ENCODE data around the gene N4BP2. TPM values are rescaled to one million over a fixed set of nuclear protein-coding genes. Genes with fewer than 3 reads are reported as not detected.

The N4BP2 gene
- total RNA-seq, 1 experiment from 2014 or later: 20.7 TPM

- DNase-seq: peak; percentile 63
- Histone ChIP-seq H3K4me2 (ENCODE audit: low read depth, low read length, poor library complexity, severe bottlenecking) (peak overlapping the region; percentile 98), H3K36me3 (ENCODE audit: insufficient read depth, low read length) (peaks cover 9% of the 10 kb centered on the region; the same call in 1 of the 2 replicates), H3K4me1 (ENCODE audit: low read length) (peaks cover 85% of the 10 kb centered on the region), H3K27ac (ENCODE audit: low read length) (peak overlapping the region; percentile 98), H3K79me2 (ENCODE audit: low read length) (peaks cover 98% of the 10 kb centered on the region), H3K9ac (ENCODE audit: low read length) (peak overlapping the region; percentile 51), H3K27me3 (ENCODE audit: low read length) (no peaks in the 10 kb centered on the region), H3K9me3 (ENCODE audit: low read length) (no peaks in the 10 kb centered on the region), H2AFZ (ENCODE audit: low read length) (no peak overlapping the region), H3K9me2 (replicated peaks; ENCODE audit: insufficient read depth, low read length) (no peaks in the 10 kb centered on the region), H4K20me1 (ENCODE audit: insufficient read depth, low read depth, low read length) (no peaks in the 10 kb centered on the region; the same call in 1 of the 2 replicates), H3K4me3 (ENCODE audit: low read length) (peak overlapping the region; percentile 87)
These were observed 145.8 kb downstream of the N4BP2 start for GRCh38 chr4:40202474-40202873.

- Histone ChIP-seq H3K9ac (ENCODE audit: low read length) (peak overlapping the region; percentile 54), H3K4me1 (ENCODE audit: low read length) (peaks cover 98% of the 10 kb centered on the region), H3K27ac (ENCODE audit: low read length) (peak overlapping the region; percentile 98), H3K4me2 (ENCODE audit: low read depth, low read length, poor library complexity, severe bottlenecking) (peak overlapping the region; percentile 98), H3K4me3 (ENCODE audit: low read length) (peak overlapping the region; percentile 31), H4K20me1 (ENCODE audit: insufficient read depth, low read depth, low read length) (no peaks in the 10 kb centered on the region; the same call in 1 of the 2 replicates), H3K9me3 (ENCODE audit: low read length) (no peaks in the 10 kb centered on the region), H2AFZ (ENCODE audit: low read length) (no peak overlapping the region), H3K79me2 (ENCODE audit: low read length) (peaks cover 98% of the 10 kb centered on the region), H3K9me2 (replicated peaks; ENCODE audit: insufficient read depth, low read length) (no peaks in the 10 kb centered on the region), H3K36me3 (ENCODE audit: insufficient read depth, low read length) (peaks cover 5% of the 10 kb centered on the region; the same call in 1 of the 2 replicates), H3K27me3 (ENCODE audit: low read length) (no peaks in the 10 kb centered on the region)
- peak; percentile 69 for DNase-seq
These were observed 148.0 kb downstream of the N4BP2 start for GRCh38 chr4:40204507-40205258.

GRCh38 chr4:40205259-40206198 lies 148.9 kb downstream of the N4BP2 start:
- Histone ChIP-seq H3K79me2 (ENCODE audit: low read length) (peaks cover 98% of the 10 kb centered on the region), H3K36me3 (ENCODE audit: insufficient read depth, low read length) (peaks cover 8% of the 10 kb centered on the region; the same call in 1 of the 2 replicates), H3K4me1 (ENCODE audit: low read length) (peaks cover 98% of the 10 kb centered on the region), H2AFZ (ENCODE audit: low read length) (no peak overlapping the region), H3K4me2 (ENCODE audit: low read depth, low read length, poor library complexity, severe bottlenecking) (peak overlapping the region; percentile 98), H3K9ac (ENCODE audit: low read length) (peak overlapping the region; percentile 54), H3K27me3 (ENCODE audit: low read length) (no peaks in the 10 kb centered on the region), H3K9me2 (replicated peaks; ENCODE audit: insufficient read depth, low read length) (no peaks in the 10 kb centered on the region), H3K9me3 (ENCODE audit: low read length) (no peaks in the 10 kb centered on the region), H3K27ac (ENCODE audit: low read length) (peak overlapping the region; percentile 98), H3K4me3 (ENCODE audit: low read length) (peak overlapping the region; percentile 37; the same call in 1 of the 2 replicates), H4K20me1 (ENCODE audit: insufficient read depth, low read depth, low read length) (no peaks in the 10 kb centered on the region; the same call in 1 of the 2 replicates)
- DNase-seq: peak; percentile 71

GRCh38 chr4:40206426-40206825 lies 149.8 kb downstream of the N4BP2 start:
- Histone ChIP-seq H4K20me1 (ENCODE audit: insufficient read depth, low read depth, low read length) (no peaks in the 10 kb centered on the region), H3K4me2 (ENCODE audit: low read depth, low read length, poor library complexity, severe bottlenecking) (peak overlapping the region; percentile 98), H3K9me2 (replicated peaks; ENCODE audit: insufficient read depth, low read length) (no peaks in the 10 kb centered on the region), H3K36me3 (ENCODE audit: insufficient read depth, low read length) (peaks cover 10% of the 10 kb centered on the region), H2AFZ (ENCODE audit: low read length) (no peak overlapping the region), H3K4me1 (ENCODE audit: low read length) (peaks cover 97% of the 10 kb centered on the region), H3K9me3 (ENCODE audit: low read length) (no peaks in the 10 kb centered on the region), H3K9ac (ENCODE audit: low read length) (peak overlapping the region; percentile 54), H3K79me2 (ENCODE audit: low read length) (peaks cover 98% of the 10 kb centered on the region), H3K27me3 (ENCODE audit: low read length) (no peaks in the 10 kb centered on the region), H3K4me3 (ENCODE audit: low read length) (peak overlapping the region; percentile 37; the same call in 1 of the 2 replicates), H3K27ac (ENCODE audit: low read length) (peak overlapping the region; percentile 98)
- no peak for DNase-seq

Small RNAs within 50 kb of the gene (small RNA-seq; reads per million reads assigned to genes)
- gene AC095057.1 (not detected), gene RF00432 (not detected), gene RNU6-1112P (not detected)

Other genes with a start within 250 kb of the N4BP2 start
- 66.2 and 96.6 TPM in 2 replicates for gene PDS5A, start 78.9 kb upstream of the N4BP2 start, total RNA-seq (2014; rRNA removed; shearing (Covaris generic); ENCODE audit: low replicate concordance)
- 39.5 and 68.4 TPM in 2 replicates for gene RHOH, start 140.2 kb downstream of the N4BP2 start, total RNA-seq (2014; rRNA removed; shearing (Covaris generic); ENCODE audit: low replicate concordance)

All from Karpas-422 (cell line).